HEK293 (cell line): ENCODE data around the gene ANKH.

ENCODE experiments used
- CTCF ChIA-PET: fragments of 350-600 bp; formaldehyde crosslinking; extraction: SDS; loops from one replicate; lab custom pipeline; 2021; ENCODE audit warnings: antibody characterized with exemption; lab: Yijun Ruan, JAX
- POLR2A ChIA-PET: fragments of 300-600 bp; formaldehyde crosslinking; extraction: SDS; loops from one replicate; lab custom pipeline; 2020; ENCODE audit warnings: antibody characterized with exemption, inconsistent platforms; lab: Yijun Ruan, JAX
- H3K27ac ChIP-seq: fragments of 200-500 bp; sonication (Bioruptor generic); 2 replicates; pipeline ENCODE4 v1.5.1; 2014; ENCODE audit warnings: low read depth, low read length, control low read depth, inconsistent platforms; ENCODE audit errors: extremely low read depth
- H3K36me3 ChIP-seq, 2 experiments: fragments of 200-500 bp in 1 of 2; sonication (Bioruptor generic) in 1 of 2; 1 replicate in 1 of 2; 2 replicates in 1 of 2; pipeline ENCODE4 v1.5.1; 2014 to 2017; ENCODE audit warnings: inconsistent platforms in 2 of 2, low read length in 2 of 2; ENCODE audit not compliant: control insufficient read depth in 2 of 2, insufficient read depth in 1 of 2
- H3K4me1 ChIP-seq: fragments of 200-500 bp; sonication (Bioruptor generic); 2 replicates; pipeline ENCODE4 v1.5.1; 2014; ENCODE audit warnings: mild to moderate bottlenecking, low read length, inconsistent platforms; ENCODE audit not compliant: control insufficient read depth, insufficient read depth
- H3K4me3 ChIP-seq: 2 replicates; pipeline ENCODE4 v1.5.1; 2011; ENCODE audit warnings: low read depth, mild to moderate bottlenecking, control low read depth, low read length, moderate library complexity
- H3K9me3 ChIP-seq: fragments of 200-500 bp; sonication (Bioruptor generic); 2 replicates; pipeline ENCODE4 v1.5.1; 2014; ENCODE audit warnings: low read depth, low read length, inconsistent platforms; ENCODE audit not compliant: control insufficient read depth, insufficient read depth
- GLIS1 ChIP-seq: fragments of 450-650 bp; formaldehyde crosslinking; IDR thresholded peaks from 2 replicates; pipeline ENCODE4 v1.5.1; 2016; ENCODE audit warnings: missing biosample characterization, missing genetic modification characterization
- GLIS2 ChIP-seq: fragments of 450-650 bp; formaldehyde crosslinking; IDR thresholded peaks from 2 replicates; pipeline ENCODE4 v1.5.1; 2016; ENCODE audit warnings: missing biosample characterization, missing genetic modification characterization
- KLF9 ChIP-seq: fragments of 450-650 bp; formaldehyde crosslinking; IDR thresholded peaks from 2 replicates; pipeline ENCODE4 v1.5.1; 2016; ENCODE audit warnings: missing biosample characterization, missing genetic modification characterization, low read depth
- SETDB1 ChIP-seq: IDR thresholded peaks from one replicate; pipeline ENCODE4 v1.6.1; 2017; ENCODE audit warnings: mild to moderate bottlenecking, low read length, moderate library complexity, mixed read lengths; ENCODE audit not compliant: insufficient read length
- ZBTB1 ChIP-seq: fragments of 450-650 bp; formaldehyde crosslinking; IDR thresholded peaks from 2 replicates; pipeline ENCODE4 v1.5.1; 2016; ENCODE audit warnings: missing biosample characterization, missing genetic modification characterization
- ZNF146 ChIP-seq: fragments of 450-650 bp; formaldehyde crosslinking; IDR thresholded peaks from 2 replicates; pipeline ENCODE4 v1.5.1; 2016; ENCODE audit warnings: missing biosample characterization, missing genetic modification characterization
- ZNF148 ChIP-seq: fragments of 450-650 bp; formaldehyde crosslinking; IDR thresholded peaks from 2 replicates; pipeline ENCODE4 v1.5.0; 2017; ENCODE audit warnings: missing biosample characterization, missing genetic modification characterization, borderline replicate concordance
- ZNF175 ChIP-seq: fragments of 450-650 bp; formaldehyde crosslinking; IDR thresholded peaks from 2 replicates; pipeline ENCODE4 v1.5.1; 2016; ENCODE audit warnings: missing biosample characterization, missing genetic modification characterization
- ZNF23 ChIP-seq: fragments of 450-650 bp; formaldehyde crosslinking; IDR thresholded peaks from 2 replicates; pipeline ENCODE4 v1.5.1; 2016; ENCODE audit warnings: missing biosample characterization, missing genetic modification characterization, borderline replicate concordance
- ZNF239 ChIP-seq: fragments of 450-650 bp; formaldehyde crosslinking; IDR thresholded peaks from 2 replicates; pipeline ENCODE4 v1.5.1; 2016; ENCODE audit warnings: missing biosample characterization, missing genetic modification characterization
- ZNF280C ChIP-seq: fragments of 450-650 bp; formaldehyde crosslinking; IDR thresholded peaks from 2 replicates; pipeline ENCODE4 v1.5.1; 2016; ENCODE audit warnings: missing biosample characterization, missing genetic modification characterization
- ZNF560 ChIP-seq: fragments of 450-650 bp; formaldehyde crosslinking; IDR thresholded peaks from 2 replicates; pipeline ENCODE4 v1.5.1; 2017; ENCODE audit warnings: missing biosample characterization, missing genetic modification characterization, borderline replicate concordance
- ZNF623 ChIP-seq: fragments of 450-650 bp; formaldehyde crosslinking; IDR thresholded peaks from 2 replicates; pipeline ENCODE4 v1.5.1; 2016; ENCODE audit warnings: missing biosample characterization, missing genetic modification characterization
- TF ChIP-seq, protein P1 (sequence below): fragments of 450-650 bp; formaldehyde crosslinking; IDR thresholded peaks from 2 replicates; pipeline ENCODE4 v1.5.1; 2016; ENCODE audit warnings: missing biosample characterization, missing genetic modification characterization

Gene ANKH

DNA sequence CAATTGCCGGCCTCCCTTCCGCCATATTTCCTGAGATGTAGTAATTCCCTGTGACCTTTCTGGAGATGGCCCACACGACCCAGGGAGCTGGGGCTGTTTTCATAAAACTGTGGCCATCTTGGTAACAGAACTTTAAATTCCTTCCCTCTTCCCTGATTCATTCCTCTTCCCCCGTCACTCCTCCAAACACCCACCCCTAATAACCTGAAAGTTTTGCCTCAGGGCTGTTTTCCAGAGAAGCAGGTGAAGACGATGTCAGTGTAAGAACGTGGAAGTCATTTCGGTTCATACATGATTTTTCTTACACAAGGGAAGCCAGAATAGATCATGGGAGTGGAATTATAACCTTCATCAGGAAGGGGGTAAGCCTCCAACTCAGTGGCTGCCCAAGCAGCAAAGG lies 40.6 kb upstream of the ANKH start:
- POLR2A ChIA-PET = no interaction called here
- no peaks in the 10 kb centered on the region for H3K36me3 ChIP-seq
- no peak overlapping the region for H3K27ac ChIP-seq
- TF ChIP-seq ZBTB1 (no peak), ZNF623 (tag by site-specific recombination) (no peak), ZNF280C (tag by site-specific recombination) (no peak), ZNF23 (tag by site-specific recombination) (no peak)
- TF ChIP-seq, protein P1, sequence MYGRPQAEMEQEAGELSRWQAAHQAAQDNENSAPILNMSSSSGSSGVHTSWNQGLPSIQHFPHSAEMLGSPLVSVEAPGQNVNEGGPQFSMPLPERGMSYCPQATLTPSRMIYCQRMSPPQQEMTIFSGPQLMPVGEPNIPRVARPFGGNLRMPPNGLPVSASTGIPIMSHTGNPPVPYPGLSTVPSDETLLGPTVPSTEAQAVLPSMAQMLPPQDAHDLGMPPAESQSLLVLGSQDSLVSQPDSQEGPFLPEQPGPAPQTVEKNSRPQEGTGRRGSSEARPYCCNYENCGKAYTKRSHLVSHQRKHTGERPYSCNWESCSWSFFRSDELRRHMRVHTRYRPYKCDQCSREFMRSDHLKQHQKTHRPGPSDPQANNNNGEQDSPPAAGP (tag by site-specific recombination) = no peak
- H3K9me3 ChIP-seq = no peaks in the 10 kb centered on the region
- CTCF ChIA-PET = no interaction called here
- no peak overlapping the region for H3K4me3 ChIP-seq
- no peaks in the 10 kb centered on the region for H3K4me1 ChIP-seq

- POLR2A ChIA-PET = no interaction called here
- CTCF ChIA-PET = interaction anchor here (0.7 kb wide), 2 partner anchors 185 to 375 kb away, joined by 3 to 4 read pairs; no protein-coding TSS in a partner anchor
- H3K9me3 ChIP-seq = no peaks in the 10 kb centered on the region
- TF ChIP-seq ZNF239 (tag by site-specific recombination) (peak; percentile 72; the same call in 1 of the 2 replicates), KLF9 (no peak), ZNF146 (tag by site-specific recombination) (no peak), ZNF623 (tag by site-specific recombination) (no peak)
- H3K36me3 ChIP-seq = no peaks in the 10 kb centered on the region
- H3K27ac ChIP-seq = no peak overlapping the region
- no peak overlapping the region for H3K4me3 ChIP-seq
- H3K4me1 ChIP-seq = no peaks in the 10 kb centered on the region
These were observed 37.8 kb upstream of the ANKH start for GRCh38 chr5:14909369-14909768.

DNA sequence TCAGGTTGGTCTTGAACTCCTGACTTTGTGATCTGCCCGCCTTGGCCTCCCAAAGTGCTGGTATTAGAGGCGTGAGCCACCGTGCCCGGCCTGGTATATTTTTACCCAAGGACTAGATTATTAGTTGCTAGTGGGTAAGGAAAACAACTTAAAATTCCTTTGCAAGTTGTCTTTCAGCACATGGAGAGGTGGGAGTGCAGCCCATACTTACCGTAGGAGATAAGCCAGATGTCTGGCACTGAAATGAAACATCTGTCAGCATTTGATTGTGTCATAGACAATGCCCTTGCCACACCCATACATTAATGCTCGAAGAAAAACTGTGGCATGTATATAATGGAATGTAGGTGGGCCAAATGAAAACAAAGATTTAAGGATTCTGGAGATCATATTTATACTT lies 36.6 kb upstream of the ANKH start:
- no peaks in the 10 kb centered on the region for H3K36me3 ChIP-seq
- no peak for TF ChIP-seq ZNF280C (tag by site-specific recombination)
- no peak for TF ChIP-seq ZNF175 (tag by site-specific recombination)
- TF ChIP-seq SETDB1 = no peak
- TF ChIP-seq ZNF148 (tag by site-specific recombination) = no peak
- TF ChIP-seq GLIS2 = no peak
- TF ChIP-seq GLIS1 = no peak
- TF ChIP-seq ZNF560 (tag by site-specific recombination) = no peak
- TF ChIP-seq, all 188 proteins: peak for 0
- H3K9me3 ChIP-seq = no peaks in the 10 kb centered on the region
- H3K4me3 ChIP-seq = no peak overlapping the region
- no peaks in the 10 kb centered on the region for H3K4me1 ChIP-seq
- no peak overlapping the region for H3K27ac ChIP-seq
- POLR2A ChIA-PET = no interaction called here
- CTCF ChIA-PET = no interaction called here
